GM20431 (cell line): ENCODE results near the gene CHDH.

Source experiments
- in situ Hi-C: fragments of 300-500 bp; cut with MseI, MboI; formaldehyde crosslinking; loops from one replicate; pipeline ENCODE4 v1.15.0; 2020; ENCODE audit warnings: low sequenced_read_pairs; ENCODE audit not compliant: unreplicated experiment

The CHDH gene, protein sequence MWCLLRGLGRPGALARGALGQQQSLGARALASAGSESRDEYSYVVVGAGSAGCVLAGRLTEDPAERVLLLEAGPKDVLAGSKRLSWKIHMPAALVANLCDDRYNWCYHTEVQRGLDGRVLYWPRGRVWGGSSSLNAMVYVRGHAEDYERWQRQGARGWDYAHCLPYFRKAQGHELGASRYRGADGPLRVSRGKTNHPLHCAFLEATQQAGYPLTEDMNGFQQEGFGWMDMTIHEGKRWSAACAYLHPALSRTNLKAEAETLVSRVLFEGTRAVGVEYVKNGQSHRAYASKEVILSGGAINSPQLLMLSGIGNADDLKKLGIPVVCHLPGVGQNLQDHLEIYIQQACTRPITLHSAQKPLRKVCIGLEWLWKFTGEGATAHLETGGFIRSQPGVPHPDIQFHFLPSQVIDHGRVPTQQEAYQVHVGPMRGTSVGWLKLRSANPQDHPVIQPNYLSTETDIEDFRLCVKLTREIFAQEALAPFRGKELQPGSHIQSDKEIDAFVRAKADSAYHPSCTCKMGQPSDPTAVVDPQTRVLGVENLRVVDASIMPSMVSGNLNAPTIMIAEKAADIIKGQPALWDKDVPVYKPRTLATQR

GRCh38 chr3:53846134-53846850 lies at the start of gene CHDH, which contains the start of gene IL17RB:
Gene CHDH (minus strand): TSS chr3:53846419. CDS start chr3:53824008, 22,411 bp downstream.
Gene IL17RB (plus strand): TSS chr3:53846568. CDS start chr3:53846589, 21 bp downstream.
- in situ Hi-C loops = no loop called here

GRCh38 chr3:53892286-53892637 lies 46.0 kb upstream of the CHDH start:
- in situ Hi-C loops = no loop called here

DNA sequence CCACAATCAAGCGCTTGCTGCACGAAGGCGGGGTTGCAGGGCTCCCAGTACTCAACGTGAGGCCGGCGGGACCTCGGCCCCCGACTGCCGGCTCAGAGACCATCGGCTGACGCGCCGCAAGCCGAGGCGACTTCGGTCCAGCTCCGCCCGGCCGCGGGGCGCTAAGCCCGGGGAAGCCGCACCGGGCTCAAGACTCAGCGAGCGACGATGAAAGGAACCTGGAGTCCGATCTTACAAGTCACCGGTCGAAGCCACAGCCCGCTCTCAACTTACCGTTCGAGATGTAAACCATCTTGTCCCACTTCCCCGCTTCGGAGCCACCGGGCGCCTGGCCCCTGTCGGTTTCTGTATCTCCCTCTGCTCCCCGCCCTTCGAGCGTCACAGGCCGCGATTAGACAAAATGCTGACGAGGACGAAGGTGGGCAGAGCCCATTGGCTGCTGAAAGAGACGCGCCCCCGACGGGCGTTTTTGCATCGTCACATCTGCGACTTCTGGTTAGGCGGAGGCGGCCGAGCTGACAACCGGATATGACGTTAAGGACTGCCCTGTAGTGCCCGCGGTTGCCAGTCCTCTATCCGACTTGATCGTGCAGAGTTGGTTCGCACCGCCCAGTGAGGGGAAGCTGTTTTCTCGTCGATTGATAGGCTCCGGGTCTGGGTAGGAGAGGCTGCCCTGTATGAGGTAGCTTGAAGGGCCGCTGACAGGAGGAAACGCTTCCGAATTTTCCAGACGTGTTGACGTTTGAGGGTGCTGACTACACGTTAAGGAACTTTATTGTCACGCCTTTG lies 45.5 kb upstream of the CHDH start, which contains the start of gene SELENOK:
Gene SELENOK, minus strand, starts transcription at position 363 of the 789 bp plus-strand sequence.
- in situ Hi-C loops = no loop called here

DNA sequence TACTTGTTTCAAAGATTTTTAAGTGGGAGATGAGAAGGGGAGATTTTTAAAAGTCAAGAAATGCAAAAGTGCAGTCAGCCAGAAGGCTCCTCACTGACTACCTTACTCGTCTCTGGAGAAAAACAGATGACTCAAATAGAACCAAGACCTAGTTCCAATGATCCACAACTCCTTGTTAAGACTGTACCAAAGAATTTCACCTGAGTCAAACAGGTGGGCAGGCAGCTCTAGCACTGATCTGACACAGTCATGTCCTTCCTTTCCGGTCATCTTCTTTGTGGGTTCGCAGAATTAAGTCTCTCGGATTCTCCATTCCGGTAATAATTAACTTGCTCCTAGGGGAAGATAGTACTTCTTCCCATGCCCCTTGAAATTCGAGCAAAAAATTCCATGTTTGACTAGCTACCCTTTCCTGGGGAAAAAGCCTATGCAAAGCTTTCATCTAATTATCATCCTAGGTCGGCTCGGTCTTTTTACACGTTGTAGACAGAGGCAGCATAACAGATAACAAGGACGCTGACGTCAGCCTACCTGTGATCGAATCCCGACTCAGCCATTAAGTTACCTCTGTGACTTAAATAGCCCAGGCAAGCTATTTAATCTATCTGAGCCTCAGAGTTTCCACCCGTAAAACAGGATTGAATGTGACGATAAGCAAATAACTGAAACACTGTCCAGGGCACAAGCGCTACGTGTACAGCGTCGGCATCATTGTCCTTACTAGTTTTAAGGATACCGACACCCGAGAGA lies 44.7 kb upstream of the CHDH start:
- in situ Hi-C loops = no loop called here

- in situ Hi-C loops = no loop called here
Measured at GRCh38 chr3:53888232-53888631, 42.0 kb upstream of the CHDH start.

DNA sequence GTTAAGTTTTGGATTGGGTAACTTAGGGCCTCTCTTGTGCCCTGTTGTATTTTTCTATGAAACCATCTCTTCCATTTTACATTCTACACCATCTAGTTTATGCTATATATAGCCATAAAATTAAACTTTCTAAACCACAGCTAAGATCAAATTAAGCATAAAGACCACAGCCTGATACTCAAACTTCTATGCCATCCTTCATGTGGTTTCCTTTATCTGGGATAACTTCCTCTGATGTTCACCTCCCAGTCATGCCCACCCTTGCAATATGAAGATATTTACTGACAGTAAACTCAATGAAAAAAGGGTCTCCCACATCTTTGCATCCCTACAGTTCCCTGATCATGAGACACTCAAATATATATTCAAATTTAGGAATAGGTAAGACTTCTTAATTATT lies 41.2 kb upstream of the CHDH start:
- in situ Hi-C loops = no loop called here

GRCh38 chr3:53885239-53885638 lies 39.0 kb upstream of the CHDH start:
- in situ Hi-C loops = no loop called here

- in situ Hi-C loops = no loop called here
Measured at GRCh38 chr3:53884623-53885022, 38.4 kb upstream of the CHDH start.

DNA sequence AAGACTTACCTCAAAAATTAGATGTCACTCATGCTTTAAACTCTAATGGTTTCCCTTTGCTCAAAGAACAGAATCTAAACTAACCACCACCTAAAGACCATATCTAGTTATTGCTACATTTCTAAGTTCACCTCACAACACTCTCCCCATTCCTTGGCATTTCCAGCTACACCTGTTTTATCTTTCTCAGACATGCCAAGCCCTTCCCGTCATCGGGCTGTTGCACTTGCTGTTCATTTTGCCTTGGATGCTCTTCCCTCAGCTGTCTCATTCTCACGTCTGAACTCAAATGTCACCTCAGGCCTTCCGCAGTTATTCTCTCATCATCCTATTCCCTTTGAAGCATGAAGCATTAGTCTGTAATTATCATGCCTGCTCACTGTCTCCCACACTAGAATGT lies 36.8 kb upstream of the CHDH start:
- in situ Hi-C loops = no loop called here

GRCh38 chr3:53881691-53882593 lies 35.7 kb upstream of the CHDH start, which contains the start of gene ACTR8:
Gene ACTR8 (minus strand): TSS chr3:53882152. CDS start chr3:53882101, 51 bp downstream.
- in situ Hi-C loops = no loop called here

DNA sequence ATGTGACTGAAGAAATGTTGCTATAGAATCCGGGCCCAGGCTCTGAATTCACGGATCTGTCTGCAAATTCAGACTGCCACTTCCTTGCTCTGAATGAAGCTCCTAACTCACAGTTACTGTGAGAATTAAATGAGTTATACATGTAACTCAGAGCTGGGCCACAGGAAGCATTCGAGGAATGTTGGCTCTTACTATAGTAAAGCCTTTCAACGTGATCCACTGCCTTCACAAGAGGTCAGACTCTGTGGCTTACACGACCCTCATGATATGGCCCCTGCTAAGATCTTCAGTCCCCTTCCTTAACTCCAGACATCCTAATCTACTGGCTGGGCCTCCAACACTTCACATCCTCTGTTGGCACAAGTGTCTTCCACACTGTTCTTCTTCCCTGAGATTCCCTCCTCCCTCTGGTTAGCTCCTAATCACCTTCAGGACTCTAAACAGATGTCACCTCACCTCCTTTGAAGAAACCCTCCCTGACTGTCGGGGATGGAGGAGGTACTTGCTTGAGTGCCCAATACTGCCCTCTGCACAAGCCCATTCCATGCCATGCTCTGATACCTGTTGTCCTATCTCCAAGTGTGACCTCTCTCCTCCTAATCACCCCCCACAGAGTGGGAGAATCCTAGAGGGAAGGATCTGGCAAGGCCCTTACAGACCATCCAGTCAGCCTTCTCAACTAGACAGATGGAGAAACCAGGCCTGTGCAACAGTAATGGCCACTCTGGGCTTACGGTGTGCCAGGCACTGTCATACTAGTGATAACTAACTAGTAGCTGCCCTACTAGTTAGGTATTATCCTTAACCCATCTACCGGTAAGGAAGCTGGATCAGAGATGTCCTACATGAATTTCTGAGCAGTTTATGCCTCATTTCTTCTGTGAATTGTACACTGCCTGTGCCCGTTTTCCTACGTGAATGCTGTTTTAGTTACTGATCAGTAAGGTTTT lies 34.5 kb upstream of the CHDH start:
- in situ Hi-C loops = no loop called here

DNA sequence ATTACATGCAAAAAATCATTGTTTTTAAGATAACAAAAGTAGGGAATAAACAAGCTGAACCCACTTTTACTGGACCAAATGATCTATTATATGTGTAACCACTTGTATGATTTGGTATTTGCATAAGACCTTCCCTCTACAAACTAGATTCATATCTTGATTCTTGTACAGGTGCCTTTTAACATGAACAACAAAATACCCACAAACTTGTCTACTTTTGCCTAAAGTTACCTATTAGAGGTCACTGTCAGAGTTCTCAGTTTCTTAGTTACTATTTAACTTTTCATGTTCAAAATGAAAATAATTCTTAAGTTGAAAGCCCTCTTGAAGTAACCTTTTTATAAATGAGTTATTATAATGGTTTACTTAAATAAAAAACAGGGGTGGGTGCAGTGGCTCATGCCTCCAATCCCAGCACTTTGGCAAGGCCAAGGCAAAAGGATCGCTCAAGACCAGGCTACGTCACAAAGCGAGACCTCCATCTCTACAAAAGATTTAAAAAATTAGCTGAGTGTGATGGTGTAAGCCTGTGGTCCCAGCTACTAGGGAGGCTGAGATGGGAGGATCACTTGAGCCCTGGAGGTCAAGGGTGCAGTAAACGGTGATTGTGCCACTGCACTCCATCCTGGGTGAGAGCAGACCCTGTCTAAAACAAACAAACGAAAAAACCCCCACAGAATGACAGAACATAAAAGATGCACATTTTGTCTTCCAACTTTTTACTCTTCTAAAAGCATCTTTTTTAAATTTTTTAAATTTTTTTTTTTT lies 19.7 kb upstream of the CHDH start:
- in situ Hi-C loops = no loop called here

- in situ Hi-C loops = no loop called here
Measured at GRCh38 chr3:53863145-53863544, 16.9 kb upstream of the CHDH start.

DNA sequence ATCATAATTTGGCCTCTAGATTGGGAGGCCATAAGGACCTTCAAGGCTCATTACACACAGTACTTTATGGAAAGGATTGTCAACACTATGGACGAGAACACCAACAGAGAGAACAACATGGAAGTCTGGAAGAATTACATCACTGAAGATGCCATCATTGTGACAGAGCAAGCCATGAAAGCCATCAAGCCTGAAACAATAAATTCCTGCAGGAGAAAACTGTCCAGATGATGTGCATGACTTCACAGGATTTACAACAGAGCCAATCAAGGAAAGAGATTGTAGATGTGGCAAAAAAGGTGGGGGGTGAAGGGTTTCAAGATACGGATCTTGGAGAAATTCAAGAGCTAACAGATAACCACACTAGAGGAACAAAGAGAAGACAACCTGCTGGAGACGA lies 16.0 kb upstream of the CHDH start:
- in situ Hi-C loops = no loop called here

- in situ Hi-C loops = no loop called here
Measured at GRCh38 chr3:53860196-53860595, 14.0 kb upstream of the CHDH start.

GRCh38 chr3:53859178-53859577 lies 13.0 kb upstream of the CHDH start:
- in situ Hi-C loops = no loop called here
